ELF-1 (cell line): ENCODE measurements around the gene MYBPC2.
A peak's percentile ranks its signal among the peaks of the same experiment; 100 is the strongest.
"Not testable (repeated sequence)": the region's sequence is repeated elsewhere in the genome, so short reads cannot be mapped to it uniquely, and the experiment has no call there.

Experiments used
- DNase-seq: peaks from one replicate; pipeline ENCODE4 v3.0.0-alpha.2; 2016; ENCODE audit warnings: low read depth, low spot score

The MYBPC2 gene

GRCh38 chr19:50458396-50459066, 25.8 kb downstream of the MYBPC2 start:
- no peak for DNase-seq

- no peak for DNase-seq
Observed at GRCh38 chr19:50459067-50459456, 26.4 kb downstream of the MYBPC2 start.

- no peak for DNase-seq
Observed at GRCh38 chr19:50459638-50460037, 26.9 kb downstream of the MYBPC2 start.

- peak; percentile 22 for DNase-seq
Observed at GRCh38 chr19:50460161-50460765, 27.6 kb downstream of the MYBPC2 start.

- DNase-seq, result peak; percentile 83
Observed at GRCh38 chr19:50461066-50461875, 28.6 kb downstream of the MYBPC2 start.

- DNase-seq, result no peak
Observed at GRCh38 chr19:50462970-50463369, 30.3 kb downstream of the MYBPC2 start.

GRCh38 chr19:50464348-50464747, 31.7 kb downstream of the MYBPC2 start:
- DNase-seq, result no peak

GRCh38 chr19:50465000-50465399, 32.3 kb downstream of the MYBPC2 start:
- DNase-seq, result no peak

GRCh38 chr19:50465986-50466705, 33.5 kb downstream of the MYBPC2 start:
- DNase-seq, result peak; percentile 81

- DNase-seq, result no peak
Observed at GRCh38 chr19:50466706-50467039, 34.0 kb downstream of the MYBPC2 start.

- DNase-seq, result no peak
Observed at GRCh38 chr19:50467566-50467965, 34.9 kb downstream of the MYBPC2 start.

- no peak for DNase-seq
Observed at GRCh38 chr19:50468818-50469217, 36.1 kb downstream of the MYBPC2 start.

GRCh38 chr19:50473336-50473735, 40.6 kb downstream of the MYBPC2 start:
- DNase-seq, result not testable (repeated sequence)

GRCh38 chr19:50475101-50475568, 42.4 kb downstream of the MYBPC2 start:
- DNase-seq, result no peak

- DNase-seq, result no peak
Observed at GRCh38 chr19:50475736-50476223, 43.1 kb downstream of the MYBPC2 start.

GRCh38 chr19:50476224-50476906, 43.7 kb downstream of the MYBPC2 start, which contains the start of the genes EMC10 and GARIN5A:
Gene EMC10 (plus strand): TSS chr19:50476507. CDS start chr19:50476545, 38 bp downstream.
Gene GARIN5A (minus strand): TSS chr19:50476848. CDS start chr19:50476388, 460 bp downstream.
- DNase-seq, result peak; percentile 99

- no peak for DNase-seq
Observed at GRCh38 chr19:50476907-50477238, 44.2 kb downstream of the MYBPC2 start.

- no peak for DNase-seq
Observed at GRCh38 chr19:50477751-50478515, 45.2 kb downstream of the MYBPC2 start.

- peak; percentile 86 for DNase-seq
Observed at GRCh38 chr19:50478901-50479715, 46.4 kb downstream of the MYBPC2 start.
